HG02759 (cell line): Measurements from ENCODE around the gene MAPK8IP1.

Source experiments
- ATAC-seq: cut with Tn5 transposase; IDR thresholded peaks from one replicate; pipeline ENCODE4 v1.9.1; 2021; ENCODE audit warnings: mild to moderate bottlenecking, moderate library complexity; ENCODE audit not compliant: unreplicated experiment

Gene MAPK8IP1

DNA sequence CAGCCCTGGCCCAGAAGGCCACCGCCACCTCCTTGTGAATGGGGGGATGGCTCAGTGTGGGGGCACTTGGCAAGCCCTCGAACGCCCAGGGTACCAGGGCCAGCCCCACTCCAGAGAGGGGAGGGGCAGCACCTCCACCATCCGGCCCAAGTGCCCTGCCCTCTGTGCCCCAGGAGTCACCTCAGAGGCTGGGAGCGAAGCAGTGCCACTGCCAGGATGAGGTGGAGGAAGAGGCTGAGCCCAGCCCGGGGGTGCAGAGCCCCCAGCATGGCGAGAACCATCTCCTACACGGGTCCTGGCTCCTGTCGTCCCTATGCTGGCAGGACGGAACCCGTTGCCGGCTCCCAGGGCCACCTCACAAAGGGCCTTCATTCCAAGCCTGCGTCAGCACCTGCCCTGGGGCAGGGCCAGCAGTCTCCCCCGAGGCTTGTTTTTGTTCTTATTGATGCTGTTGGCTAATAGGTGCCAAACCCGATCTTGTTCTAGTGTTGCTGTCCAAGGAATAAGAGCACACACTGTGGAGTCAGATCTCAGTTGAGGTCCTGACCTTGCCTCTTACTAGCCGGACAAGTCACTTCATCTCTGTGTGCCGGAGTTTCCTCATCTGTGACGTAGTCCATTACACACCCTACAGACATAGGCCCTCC is 21.6 kb downstream of the MAPK8IP1 start, which contains the start of gene FREY1:
TSS of gene FREY1 (minus strand) at position 307 of the 647 bp plus-strand sequence. CDS start at position 281, 26 bp downstream.
- ATAC-seq: no peak

DNA sequence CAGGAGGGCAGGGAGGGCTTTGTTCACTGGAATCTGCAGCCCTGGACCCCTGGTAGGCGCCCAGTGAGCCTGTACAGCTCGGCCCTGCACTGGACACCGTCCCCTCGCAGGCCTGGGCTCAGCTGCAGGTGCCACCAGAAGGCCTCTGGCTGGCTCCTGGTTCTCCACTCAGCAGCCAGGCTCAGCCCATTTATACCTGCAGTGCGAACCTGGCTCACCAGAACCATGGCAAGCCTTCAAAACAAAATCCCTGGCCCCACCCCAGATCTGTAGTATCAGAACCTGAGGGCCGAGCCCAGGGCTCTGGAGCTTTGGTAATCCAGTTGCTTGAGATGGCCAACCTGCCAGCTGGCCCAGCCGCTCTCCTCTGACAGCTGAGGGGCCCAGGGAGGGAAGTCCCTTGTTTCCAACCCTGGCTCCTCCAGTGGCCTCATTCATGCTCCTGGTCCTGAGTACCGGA is 22.5 kb downstream of the MAPK8IP1 start:
- ATAC-seq: no peak

DNA sequence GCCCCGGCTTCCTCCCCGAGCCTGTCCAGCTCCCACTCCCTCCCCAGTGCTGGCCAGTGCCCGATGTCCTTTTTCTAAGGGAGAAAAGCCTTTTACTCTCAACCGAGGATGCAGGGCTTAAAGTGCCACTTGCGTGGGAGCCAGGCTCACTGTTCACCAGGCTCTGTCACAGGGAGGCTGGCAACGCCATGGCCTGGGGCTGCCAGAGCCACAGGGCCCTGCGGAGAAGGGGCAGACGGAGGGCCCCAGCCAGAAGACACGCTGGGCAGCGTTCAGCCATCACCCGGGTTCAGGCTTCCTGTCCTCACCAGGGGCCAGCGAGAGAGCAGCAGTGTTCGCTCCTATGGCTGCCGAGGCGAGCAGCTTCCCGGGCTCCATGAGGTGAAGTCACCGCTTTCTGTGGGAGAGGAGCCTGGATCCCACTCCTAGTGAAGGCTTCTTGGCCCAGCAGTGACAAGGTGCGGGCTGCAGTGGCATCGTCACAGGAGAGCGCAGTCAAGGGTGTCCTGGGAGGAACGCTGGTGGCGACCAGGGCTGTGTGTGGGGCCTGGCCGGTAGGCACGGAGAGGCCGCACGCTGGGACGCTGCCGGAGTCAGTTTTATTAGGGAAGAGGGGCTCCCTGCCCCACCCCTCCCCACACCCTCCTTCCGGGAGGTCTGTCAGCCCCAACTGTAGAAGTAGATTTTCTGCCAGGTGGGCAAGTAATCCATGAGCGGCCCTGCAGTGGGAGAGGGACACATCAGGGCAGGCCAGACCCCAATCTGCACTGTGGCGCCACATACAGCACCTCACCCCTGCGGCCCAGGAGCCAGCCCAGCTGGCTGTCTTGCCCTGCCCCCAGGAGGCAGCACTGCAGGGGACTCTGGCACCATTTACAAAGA is 24.4 kb downstream of the MAPK8IP1 start:
- no peak for ATAC-seq

DNA sequence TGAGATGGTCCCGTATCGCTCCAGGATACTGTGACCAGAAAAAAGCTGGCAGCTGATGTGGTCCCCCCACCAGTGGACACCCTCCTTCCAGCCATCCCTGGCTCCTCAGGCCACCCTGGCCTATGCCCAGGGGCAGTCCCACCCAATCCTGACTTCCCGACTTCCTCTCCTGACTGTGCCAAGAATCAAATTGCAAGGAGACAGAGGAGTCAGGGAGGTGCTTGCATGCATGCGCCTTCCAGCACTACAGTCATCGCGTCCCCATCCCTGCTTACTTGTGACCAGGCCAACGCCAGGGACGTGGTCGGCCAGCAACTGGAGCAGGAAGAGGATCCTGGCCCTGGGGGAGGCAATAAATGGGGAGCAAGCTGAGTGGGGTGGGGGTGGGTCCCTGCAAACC is 25.2 kb downstream of the MAPK8IP1 start:
- no peak for ATAC-seq

DNA sequence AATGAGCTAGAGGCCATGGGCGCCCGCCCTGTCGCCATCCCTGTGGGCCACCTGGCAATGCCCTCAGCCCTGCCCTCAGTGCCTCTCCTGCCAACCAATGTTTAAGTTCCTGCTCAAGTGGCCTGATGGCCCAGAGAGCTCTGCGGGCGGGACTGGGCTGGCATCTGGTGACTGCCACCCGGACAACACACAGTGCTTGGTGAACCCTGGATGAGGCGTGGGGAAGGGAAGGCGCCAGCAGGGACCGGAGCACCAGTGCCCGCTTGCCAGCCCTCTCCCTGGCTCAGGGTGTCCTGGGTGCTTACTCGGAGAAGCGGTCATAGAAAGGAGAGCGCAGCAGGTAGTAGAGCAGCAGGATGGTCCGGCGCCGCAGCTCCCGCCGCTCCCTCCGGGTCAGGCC is 28.1 kb downstream of the MAPK8IP1 start:
- no peak for ATAC-seq

DNA sequence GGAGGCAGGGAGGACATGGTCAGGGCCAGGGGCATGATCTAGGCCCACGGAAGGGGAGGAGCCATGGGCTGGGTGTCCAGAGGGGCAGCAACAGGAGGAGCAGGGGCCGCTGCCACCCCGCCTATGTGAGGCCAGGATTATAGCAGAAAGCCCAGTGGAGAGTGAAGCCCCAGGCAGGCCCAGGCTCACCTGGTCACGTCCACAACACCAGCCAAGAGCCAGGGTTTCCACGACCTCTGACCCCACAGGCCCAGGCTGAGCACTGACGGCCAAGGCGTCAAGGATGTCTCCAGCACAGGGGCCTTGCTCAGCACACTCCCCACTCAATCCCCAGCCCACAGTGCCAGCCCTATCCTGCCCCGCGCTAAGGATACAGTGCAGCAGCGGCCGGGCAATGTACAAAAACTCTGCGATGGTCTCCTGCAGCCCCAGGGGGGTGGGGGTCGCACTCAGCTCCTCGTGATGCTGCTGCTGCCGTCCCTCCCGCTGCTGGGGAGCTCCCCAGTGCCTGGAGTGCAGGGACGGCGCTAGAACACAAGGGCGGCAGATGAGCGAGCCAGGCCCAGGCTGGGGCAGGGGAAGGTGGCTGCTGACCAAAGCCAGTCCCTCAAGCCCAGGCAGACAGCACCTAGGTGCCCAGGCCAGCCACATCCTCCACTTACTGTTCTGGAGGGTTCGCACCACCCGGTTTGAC is 28.6 kb downstream of the MAPK8IP1 start:
- ATAC-seq: no peak

DNA sequence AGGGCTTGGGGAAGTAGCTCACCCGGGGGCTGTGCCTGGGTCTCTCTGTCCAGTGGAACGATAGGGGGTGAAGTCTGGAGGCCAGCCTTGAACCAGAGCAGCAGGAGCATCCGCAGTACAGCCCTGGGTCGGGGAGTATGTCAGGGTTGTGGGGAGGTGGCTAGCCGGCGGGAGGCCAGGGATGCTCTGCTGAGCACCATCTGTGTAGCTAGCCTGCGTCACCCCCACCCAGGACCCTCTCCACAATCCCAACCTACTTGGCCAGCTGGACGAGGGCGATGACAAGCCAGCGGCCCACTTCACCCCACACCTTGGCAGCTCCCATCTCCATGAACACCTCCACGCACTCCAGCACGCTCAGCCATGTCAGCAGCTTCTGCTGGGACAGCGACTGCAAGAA is 30.0 kb downstream of the MAPK8IP1 start:
- ATAC-seq: no peak

DNA sequence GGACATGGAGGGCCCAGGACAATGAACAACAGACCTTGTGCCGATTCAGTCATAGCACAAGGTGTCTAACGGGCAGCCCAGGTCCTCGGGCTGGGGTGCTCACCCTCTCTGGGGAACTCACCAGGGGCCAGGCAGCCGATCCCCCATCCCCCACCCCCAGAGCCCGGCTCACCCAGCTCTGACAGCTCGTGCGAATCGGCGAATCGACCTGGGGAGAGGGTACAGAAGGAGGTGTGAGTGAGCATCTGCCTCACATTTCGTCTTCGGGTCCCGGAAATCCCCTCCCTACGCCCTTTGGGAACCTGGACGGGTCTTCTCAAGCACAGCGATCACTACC is 31.8 kb downstream of the MAPK8IP1 start:
- peak; percentile 1 for ATAC-seq

DNA sequence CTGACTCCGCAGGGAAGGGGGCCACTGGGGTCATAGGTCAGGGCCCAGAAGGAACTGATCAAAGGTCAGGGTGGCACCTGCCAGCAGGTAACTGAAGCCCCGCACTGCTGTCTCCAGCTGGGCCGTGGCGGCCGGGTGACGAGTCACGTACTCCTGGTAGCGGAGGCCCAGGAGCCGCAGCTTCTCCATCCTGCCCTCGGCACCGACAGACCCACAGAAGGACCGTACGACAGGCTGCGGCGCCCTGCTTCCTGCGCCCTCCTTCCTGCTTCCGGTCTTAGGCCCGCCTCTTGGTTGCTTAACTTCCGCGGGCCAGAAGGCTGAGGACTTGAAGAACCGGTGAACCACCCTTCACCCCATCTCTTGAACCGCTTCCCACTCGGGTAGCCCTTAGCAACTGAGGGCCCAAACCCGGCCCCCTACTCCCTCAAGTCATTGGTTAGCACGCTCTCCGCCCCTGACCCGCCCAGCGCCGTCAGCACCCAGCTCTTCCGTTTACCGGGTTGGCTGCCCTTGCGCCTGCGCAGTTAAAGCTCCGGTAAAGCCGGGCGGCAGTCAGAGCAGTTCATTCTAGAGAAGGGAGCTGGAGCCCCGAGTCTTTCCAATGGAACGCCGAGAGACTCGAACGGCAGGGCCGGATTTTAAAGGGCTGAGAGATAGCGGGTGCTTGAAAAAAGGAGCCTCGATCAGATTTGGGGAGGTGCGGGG is 32.3 kb downstream of the MAPK8IP1 start, which contains the start of gene PEX16:
TSS of gene PEX16 (minus strand) at position 255 of the 708 bp plus-strand sequence. CDS start at position 189, 66 bp downstream.
- peak; percentile 93 for ATAC-seq

DNA sequence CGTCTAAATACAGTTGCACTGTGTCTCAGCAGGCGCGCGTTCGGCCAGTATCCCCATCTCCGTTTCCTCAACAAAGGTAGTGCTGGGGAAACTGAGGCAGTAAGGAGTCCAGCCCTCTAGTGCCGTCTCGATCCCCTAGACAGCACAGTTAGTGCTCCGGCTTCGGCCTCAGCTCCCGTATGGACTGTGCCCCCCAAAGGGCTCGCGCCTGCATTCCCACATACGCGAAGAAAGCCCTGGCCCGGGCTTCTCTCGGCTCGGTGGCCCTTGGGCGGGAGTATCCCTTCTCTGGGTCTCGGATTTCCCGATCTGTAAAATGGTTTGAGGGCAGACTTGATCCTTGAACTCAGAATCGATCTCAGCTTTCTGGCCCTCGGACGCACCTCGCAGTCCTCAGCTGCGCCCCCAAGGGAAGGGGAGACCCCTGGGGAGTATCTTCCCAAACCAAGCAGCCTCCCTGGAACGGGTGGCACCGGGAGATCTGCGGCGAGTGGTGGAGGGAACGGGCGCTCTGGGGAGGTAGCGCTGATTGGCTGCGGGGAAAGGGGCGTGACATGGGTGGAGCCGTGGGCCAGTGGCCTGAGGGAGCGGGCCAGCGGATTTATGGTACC is 33.0 kb downstream of the MAPK8IP1 start:
- ATAC-seq: peak; percentile 37

DNA sequence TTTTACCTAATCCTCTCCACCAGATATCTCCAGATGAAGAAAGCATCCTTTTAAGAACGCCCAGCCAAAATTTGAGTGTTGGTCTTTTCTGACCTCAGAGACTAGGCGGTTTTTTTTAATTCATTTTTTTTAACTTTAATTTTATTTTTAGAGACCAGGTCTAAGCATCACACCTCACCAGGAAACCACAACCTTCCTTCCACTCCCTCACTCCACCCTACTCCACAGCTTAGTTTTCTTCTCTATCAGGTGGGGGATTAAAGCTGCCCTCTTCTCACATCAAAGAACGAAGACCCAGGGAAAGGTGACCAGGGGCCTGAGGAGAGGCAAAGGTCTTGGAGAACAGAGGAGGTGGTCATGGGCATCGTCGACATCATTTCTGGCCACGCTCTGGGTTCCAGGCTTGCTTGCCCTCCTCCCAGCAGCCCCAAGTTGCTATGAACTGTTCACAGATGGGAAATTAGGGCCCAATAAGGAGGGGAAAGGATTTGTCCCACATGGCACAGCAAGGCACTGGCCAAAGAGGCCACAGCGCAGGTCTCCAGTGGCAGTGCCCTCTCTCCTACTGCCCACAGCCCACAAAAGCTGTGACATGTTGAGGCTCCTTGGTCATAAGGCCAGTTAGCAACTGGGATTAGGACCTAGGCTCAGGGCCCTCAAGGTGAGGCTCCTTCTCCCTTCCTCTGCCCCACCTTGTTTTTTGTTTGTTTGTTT is 33.7 kb downstream of the MAPK8IP1 start:
- ATAC-seq: no peak

DNA sequence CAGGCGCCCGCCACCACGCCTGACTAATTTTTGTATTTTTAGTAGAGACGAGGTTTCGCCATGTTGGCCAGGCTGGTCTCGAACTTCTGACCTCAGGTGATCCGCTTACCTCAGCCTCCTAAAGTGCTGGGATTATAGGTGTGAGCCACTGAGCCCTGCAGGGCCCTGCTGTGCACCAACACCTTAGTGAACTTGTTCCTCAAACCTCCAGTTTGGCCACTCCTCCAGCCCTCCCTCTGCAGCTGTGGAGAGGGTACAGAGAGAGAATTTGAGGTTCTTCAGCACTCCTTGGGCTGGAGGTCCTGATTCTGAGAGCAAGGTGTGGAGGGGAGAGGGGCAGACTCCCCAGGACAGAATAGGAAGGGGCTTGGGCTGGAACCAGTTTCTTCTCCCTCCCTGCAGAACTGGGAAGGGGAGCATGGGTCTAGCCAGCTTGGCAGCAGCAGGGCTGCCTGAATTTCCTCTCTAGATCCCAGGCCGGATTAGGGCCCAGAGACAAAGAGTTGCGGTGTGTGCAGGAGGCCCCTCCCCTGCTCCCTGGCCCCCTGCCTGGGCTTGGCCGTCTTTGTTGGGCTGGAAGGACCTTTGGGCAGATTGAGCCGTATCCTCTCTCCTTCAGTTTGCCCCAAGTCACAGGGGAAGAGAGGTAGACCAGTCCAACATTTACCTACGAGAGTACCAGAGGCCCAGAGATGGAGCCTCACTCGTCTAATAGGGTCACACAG is 34.5 kb downstream of the MAPK8IP1 start:
- no peak for ATAC-seq

DNA sequence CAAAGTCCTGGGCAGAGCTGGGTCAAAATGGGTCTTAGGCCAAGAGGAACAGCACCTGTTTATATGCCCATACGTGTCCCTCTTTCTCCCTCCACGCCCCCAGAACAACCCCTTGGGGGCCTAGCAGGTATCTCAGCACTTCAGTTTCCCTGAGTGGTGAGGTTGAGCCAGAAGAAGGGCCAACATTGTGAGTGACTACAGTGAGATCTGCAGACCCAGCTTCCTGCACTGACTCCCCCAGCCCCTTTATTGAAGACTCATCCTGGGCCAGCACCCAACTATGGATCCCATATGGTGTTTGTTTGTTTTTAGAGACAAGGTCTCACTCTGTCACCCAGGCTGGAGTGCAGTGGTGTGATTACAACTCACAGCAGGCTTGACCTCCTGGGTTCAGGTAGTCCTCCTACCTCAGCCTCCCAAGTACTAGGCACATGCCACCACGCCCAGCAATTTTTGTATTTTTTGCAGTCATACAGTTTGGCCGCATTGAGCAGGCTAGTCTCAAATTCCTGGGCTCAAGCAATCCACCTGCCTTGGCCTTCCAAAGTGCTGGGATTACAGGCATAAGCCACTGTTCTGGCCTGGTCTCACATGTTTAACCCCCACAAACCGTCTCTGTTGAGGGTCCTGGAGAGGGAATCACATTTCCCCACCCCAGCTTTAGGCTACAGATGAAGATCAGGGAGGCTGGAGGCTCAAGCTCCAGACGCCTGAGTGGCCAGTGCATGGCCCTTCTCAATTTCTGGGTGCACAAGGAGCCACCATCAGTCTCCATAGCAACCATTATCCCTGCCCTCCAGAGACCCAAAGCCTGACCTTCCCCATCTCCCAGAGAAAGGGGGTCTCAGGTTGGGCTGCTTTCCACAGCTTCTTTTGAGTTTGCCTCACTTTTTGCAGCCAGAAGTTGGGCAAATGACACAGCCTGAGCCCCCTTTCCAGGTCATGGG is 35.4 kb downstream of the MAPK8IP1 start:
- ATAC-seq: no peak

DNA sequence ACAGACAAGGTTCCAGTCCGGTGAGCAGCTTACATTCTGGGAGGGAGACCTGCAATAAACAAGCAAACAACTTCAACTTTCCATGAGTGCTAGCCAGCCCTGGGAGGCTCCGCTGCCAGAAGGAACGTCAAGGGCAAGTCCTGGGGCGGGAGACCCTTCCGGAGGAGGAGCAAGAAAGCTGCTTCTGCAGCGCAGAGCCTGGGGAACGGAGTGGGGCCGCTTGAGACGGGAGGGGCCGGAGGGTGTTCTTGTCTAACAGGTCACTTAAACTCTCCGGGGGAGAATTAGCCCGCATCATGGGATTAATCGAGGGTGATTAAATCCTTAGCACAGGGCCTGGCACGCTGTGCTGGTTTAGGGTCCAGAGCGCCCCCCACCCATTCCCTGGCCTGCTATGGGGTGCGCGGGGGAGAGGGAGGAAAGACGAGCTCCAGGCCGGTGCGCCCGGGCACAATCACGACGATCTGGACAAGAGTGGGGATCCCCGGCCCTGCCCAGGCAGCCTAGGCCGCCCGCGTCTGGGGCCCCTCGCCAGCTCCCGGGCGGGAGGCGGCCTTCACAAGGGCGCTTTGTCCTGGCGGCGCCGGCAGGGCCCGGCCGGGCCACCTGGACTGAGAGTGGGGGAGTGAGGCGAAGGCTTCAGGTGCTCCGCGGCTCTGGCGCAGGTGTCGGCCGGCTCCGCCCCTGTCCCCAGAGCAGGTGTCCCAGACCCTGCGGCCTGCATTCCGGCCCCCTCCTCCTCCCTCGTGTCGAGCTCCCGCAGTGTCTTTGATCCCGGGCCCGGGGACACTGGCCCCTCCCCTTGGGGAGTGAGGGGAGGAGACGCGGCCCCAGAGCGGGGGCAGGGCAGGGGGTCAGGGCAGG is 36.3 kb downstream of the MAPK8IP1 start:
- no peak for ATAC-seq

DNA sequence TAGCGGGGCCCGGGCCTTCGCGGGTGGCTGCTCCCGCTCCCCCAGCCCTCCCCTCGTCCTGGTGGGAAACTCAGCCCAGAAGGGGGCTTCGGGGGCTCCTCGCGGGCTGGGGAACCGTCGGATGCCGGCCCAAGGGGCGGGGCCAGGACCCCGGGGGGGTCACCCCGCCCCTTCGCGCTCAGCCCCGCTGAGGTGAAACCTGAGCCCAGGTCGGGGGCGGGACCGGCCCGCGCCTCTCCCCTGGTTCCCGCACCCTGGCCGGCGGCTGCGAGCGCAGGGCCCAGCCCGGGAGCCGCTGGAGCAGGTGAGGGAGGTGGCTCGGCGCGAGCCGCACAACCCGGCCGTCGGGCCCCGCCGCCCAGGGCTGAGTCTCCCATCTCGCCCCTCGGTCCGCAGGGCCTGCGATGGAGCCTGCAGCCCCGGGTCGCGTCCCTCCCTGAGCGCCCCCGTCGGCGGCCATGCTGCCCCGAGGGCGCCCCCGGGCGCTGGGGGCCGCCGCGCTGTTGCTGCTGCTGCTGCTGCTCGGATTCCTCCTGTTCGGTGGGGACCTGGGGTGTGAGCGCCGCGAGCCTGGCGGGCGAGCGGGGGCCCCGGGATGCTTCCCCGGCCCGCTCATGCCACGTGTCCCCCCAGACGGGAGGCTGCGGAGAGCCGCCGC is 37.1 kb downstream of the MAPK8IP1 start, which contains the start of gene LARGE2:
TSS of gene LARGE2 (plus strand) at position 232 of the 658 bp plus-strand sequence. CDS start at position 459, 227 bp downstream.
- ATAC-seq: no peak
